ENCODE results near the gene CEMIP.

Gene CEMIP

DNA sequence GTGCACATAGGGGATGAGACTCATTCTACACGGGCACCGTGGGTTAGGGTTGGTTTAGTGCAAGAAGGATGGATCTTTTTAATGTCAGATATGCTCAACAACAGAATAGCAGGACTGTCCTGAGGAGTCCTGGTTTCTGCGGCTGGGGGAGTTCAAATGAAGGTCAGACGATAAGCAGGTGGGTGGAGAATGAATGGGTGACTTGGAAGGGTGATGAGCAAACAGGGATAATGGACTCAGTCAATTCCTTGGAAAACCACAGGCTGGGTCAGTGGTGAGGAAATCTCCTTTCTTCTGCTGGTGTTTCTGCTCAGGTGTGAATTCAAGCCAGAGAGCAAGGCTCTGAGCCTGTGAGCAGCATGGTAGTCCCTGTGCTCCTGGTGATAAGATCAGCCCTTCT lies 150.5 kb downstream of the CEMIP start:
- no peak for DNase-seq (ENCODE audit: low read depth)

DNA sequence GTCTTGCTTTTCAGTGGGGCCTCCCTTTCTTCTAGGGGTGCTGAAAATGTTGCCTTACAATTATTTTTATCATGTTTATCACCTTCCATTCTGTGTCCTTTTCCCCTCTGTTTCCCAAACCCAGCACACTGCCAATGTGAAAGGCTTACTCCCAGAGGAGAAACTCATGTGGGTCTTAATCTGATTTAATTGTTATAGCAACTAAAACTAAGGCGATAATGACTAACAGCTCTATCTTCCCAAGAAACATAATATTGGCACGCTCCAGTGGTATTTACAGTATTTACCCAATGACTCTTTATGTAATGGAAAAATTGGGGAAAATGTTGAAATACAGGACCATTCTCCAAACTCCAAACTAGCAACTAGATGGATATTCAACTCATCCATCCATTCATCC lies 152.0 kb downstream of the CEMIP start:
- DNase-seq (ENCODE audit: low read depth): no peak

DNA sequence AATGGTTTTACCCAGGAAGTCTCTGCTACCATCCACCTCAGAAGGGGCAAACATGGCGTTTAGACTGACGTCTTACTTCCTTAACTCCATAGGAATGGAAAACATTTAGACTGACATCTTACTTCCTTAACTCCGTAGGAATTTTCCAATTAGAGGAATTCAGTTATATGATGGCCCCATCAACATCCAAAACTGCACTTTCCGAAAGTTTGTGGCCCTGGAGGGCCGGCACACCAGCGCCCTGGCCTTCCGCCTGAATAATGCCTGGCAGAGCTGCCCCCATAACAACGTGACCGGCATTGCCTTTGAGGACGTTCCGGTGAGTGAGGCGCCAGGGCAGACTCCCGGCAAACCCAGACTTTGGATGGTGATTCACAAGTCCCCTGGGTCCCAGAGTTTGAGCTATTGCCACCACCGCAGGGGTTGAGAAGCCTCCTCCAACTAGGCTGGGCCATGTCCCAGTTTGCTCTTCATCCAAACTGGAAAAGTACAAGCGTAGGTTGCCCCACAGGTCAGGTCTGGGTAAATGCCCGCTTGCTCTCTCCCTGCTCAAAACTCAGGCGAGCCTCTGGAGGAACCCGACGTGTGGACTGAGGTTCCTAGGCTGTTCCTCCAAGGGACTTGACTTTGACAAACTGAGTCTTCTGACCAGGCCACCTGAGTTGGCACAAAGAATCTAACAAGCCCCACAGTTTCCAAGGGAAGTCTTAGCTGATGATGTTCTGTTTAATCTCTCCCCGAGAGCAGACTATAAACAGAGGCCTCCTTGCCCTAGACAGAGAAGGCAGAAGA lies 152.7 kb downstream of the CEMIP start:
- DNase-seq (ENCODE audit: low read depth): no peak

DNA sequence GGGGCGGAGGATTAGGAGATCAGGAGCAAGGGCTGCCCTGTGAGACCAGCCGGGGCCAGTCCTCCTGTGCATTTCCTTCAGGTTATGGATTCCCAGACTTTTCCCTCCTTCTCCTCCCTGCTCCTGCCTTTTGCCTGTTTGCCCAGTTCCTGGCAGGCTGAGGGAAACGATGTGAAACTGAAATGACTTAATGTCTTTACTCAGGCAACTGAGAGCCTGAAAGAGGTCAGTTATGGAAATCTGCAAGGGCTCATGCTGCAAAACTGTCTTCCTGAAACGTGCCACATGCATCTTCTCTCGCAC lies 153.3 kb downstream of the CEMIP start:
- no peak for DNase-seq (ENCODE audit: low read depth)

DNA sequence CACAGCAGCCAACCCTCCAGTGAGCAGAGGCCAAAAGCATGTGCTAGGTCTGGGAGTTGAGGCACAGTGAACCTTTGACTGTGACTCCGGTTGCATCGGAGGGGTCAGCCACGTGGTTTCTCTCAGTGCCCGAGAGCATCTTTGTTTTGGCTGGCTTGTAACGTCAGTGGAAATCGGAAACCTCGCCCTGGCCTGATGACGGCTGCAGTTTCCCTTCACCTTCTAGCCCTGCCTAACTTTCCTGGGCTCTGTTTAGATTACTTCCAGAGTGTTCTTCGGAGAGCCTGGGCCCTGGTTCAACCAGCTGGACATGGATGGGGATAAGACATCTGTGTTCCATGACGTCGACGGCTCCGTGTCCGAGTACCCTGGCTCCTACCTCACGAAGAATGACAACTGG lies 153.8 kb downstream of the CEMIP start:
- DNase-seq (ENCODE audit: low read depth): no peak

DNA sequence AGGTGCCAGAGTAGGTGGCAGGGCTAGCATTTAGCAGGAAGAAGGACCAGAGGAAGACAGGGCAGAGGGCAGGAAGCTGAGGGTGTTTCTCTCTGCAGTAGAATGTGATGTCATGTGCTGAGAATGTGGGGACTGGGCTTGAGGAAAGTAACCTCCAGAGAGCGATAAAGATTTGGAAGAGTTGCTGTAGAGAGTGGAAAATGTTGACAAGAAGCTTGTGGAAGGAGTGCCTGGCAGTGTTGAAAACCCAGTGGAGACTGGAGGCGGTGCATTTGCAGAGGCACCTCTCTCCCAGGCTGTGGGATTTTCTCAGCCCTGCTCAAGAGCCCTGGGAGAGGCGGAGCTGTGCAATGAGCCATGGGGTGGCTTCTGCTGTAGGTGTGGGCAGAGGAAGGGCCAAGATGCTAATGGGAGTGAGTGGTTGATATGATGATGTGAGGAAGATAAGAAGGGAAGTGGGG lies 155.6 kb downstream of the CEMIP start:
- DNase-seq (ENCODE audit: low read depth): no peak

DNA sequence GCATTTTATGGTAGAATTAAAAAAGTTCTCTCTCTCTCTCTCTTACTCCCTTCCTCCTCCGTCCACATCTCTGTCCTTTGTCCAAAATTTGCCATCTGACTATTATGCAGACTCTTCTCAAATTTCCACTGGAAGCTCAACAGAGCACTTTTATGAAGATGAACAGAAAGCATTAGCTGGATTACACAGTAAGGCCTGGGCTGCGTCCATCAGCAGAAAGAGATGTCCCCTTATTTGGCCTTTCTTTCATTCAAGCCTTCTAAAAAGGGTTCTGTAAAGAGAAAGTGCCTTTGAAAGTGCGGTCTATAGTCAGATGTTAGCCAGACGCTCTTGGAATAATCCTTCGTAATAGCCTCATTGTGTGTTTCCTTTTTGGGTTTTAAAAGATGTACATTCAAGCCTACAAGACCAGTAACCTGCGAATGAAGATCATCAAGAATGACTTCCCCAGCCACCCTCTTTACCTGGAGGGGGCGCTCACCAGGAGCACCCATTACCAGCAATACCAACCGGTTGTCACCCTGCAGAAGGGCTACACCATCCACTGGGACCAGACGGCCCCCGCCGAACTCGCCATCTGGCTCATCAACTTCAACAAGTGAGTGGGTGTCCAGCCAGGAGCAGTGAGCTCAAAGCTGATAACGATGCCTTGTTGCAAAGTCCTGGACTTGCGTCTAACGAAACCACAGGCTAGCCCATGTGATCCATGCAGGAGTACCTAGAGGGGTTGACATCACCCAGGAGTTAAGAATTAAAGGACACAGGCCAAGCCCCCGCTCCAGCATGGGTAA lies 157.3 kb downstream of the CEMIP start:
- DNase-seq (ENCODE audit: low read depth): no peak

DNA sequence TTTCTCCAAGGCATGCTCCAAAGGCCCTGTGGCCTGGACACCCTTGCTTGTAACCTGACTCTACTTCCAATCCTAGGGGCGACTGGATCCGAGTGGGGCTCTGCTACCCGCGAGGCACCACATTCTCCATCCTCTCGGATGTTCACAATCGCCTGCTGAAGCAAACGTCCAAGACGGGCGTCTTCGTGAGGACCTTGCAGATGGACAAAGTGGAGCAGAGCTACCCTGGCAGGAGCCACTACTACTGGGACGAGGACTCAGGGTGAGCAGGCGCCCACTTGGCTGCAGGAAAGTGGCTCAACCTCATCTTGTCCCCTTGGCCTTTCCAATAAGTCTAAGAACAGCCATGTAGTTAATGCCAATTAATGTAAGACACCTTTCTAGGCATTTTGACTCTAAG lies 158.5 kb downstream of the CEMIP start:
- DNase-seq (ENCODE audit: low read depth): no peak

DNA sequence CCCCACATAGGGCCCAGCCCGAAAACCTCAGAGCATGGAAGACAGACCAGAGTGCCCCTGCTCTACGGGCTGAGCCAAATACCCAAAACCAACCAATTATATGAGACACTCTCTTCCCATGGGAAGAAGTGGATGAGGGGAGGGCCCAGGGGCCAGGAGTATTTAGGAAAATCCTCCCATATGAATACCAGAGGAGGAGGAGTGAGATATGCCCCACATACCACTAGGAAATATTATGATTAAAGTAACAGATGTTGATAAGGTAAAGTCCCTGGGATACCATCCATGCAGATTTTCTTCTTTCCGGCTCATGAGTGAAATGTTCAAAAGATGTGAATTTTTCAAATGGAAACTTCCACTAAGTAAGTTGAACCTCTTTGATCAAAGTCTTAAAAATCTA lies 160.0 kb downstream of the CEMIP start:
- no peak for DNase-seq (ENCODE audit: low read depth)

DNA sequence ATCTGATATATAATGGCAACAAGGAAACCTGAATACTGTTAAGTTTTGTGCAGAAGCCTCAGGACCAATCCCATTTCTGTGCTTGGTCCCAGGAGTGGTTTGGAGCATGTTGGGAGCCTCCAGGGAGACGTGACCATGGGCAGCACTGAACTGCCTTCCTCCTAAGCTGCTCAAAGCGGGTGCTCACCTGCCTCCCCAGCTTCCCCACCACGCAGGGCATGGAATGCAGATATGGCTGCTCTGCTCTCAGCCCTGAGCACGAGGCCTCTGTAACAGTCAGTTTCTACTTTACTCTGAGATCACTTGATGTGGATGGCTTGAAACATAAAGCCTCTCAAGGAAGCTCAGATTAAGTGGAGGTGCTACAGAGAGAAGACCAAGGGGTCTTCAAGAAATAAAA lies 161.2 kb downstream of the CEMIP start:
- no peak for DNase-seq (ENCODE audit: low read depth)

DNA sequence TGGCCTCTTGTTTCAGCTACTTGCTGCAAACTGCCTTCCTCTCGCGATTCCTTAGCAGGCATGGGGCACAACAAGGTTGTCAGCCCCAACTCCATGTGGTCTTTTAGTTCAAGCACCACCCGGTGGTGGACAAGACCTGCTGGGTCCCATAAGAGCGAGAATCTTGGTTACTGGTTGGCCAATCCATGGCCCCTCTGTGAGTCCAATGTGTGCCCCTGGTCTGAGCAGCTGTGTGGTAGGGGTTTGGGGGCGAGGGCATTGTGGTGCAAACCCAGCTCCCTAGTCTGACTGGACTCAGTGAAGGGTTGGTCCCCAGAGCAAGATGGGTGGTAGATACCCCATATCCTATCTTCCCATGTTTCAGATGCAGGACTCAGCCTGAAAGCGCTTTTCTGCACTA lies 161.7 kb downstream of the CEMIP start:
- DNase-seq (ENCODE audit: low read depth): no peak

DNA sequence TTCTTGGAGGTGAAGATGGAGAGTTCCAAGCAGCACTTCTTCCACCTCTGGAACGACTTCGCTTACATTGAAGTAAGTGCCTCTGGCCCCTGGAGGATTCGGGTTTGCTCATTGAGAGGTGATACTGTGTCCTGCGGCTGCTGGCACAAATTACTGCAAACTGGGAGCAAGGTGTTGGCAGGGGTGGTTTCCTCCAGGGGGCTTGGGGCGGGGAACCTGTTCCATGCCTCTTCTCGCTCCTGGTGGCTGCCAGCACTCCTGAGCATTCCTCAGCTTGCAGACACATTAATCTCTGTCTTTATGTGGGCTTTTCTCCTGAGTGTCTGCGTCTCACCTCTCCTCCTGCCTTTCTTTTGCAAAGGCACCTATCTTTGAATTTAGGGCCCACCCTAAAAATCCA lies 163.1 kb downstream of the CEMIP start:
- DNase-seq (ENCODE audit: low read depth): no peak

DNA sequence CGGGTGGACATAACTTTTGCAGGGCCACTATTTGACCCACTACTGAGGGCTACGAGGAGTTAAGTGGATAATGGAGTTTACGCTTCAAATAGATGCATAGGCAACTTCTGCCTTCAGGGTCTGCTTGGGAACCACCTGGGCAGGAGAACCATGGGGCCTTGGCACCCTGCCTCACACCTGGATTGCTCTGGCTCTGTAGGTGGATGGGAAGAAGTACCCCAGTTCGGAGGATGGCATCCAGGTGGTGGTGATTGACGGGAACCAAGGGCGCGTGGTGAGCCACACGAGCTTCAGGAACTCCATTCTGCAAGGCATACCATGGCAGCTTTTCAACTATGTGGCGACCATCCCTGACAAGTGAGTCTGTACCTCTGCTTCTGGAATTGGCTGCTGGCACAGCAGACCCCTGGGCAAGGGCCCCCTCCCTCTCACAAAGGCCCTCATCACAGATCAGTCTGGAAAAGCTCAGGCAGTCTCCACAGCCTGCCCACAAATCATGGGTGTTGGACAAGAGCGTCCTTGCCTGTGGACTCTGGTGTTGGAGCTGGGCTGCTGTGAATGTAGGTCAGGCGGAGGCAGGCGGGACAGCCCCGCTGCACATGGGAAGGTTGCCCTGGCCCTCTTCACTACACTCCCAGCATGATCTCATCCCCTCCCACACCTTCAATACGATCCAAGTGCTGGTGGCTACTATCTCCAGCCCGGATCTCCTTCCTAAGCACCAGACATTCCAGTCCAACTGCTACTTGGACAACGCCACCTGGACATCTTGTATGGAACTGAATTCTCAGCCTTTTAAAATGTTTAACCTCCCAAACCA lies 163.8 kb downstream of the CEMIP start:
- DNase-seq (ENCODE audit: low read depth): no peak

DNA sequence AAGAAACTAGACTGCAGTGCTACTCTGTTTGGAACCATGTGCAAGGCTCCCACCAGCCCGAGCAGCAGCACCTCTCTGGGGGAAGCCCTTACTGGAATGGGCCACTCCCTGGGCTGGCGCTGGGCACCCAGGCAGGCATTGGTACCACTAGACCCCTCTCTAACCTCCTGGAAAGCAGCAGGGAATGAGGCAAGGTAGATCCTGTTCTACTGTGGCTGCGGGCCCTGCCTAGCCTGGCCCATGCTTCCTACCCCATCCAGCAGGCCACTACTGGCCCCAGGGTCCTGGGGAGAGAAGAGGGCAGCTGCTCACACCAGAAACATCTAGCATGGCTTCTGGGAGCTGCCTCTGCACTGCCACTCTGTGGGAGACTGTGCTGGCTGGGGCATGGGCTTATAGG lies 165.6 kb downstream of the CEMIP start:
- no peak for DNase-seq (ENCODE audit: low read depth)

DNA sequence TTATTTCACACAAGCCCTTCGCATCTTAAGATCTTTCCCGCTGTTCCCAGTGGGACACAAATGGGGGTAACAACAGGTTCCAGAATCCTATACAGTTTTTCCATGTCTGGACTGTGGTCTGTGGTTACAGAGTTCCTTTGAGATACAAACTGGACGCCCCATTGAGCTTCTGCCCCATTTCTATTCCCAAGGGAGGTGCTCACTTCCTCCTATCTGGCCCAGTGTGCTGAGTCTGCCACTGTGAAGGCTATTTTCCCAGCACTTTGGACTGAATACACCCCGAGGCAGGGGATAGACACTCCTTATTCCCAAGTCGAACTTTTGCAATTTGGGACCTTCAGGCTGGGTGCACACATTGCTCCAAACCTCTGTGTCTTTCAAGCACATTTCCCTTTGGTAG lies 166.4 kb downstream of the CEMIP start:
- no peak for DNase-seq (ENCODE audit: low read depth)

DNA sequence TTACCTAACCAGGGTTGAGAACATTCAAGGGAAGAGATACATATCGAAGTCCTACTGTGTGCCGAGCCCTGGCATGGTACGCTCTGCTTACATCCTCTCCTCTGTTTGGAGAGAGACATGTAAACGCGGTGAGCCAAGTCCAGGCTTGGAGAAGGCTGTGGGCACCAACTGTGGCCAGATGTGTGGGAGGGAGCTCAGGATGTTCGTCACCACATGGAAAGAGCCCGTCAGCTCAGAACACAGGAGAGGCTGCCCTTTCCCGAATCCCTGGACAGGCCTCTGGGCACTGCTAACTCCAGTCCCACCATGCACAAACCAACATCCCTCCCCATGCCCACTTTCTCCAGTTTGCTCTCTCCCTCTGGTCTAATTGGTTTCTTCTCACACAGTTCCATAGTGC lies 167.4 kb downstream of the CEMIP start:
- no peak for DNase-seq (ENCODE audit: low read depth)

DNA sequence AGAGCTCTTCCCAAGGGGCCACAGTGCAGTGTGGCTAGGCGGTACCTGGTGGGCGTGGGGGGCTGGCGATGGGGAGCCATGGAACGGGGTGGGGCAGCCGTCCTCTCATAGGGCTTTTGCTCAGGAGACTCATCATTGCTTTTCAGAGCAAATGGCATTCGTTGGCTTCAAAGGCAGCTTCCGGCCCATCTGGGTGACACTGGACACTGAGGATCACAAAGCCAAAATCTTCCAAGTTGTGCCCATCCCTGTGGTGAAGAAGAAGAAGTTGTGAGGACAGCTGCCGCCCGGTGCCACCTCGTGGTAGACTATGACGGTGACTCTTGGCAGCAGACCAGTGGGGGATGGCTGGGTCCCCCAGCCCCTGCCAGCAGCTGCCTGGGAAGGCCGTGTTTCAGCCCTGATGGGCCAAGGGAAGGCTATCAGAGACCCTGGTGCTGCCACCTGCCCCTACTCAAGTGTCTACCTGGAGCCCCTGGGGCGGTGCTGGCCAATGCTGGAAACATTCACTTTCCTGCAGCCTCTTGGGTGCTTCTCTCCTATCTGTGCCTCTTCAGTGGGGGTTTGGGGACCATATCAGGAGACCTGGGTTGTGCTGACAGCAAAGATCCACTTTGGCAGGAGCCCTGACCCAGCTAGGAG lies 169.6 kb downstream of the CEMIP start:
- DNase-seq (ENCODE audit: low read depth): no peak

DNA sequence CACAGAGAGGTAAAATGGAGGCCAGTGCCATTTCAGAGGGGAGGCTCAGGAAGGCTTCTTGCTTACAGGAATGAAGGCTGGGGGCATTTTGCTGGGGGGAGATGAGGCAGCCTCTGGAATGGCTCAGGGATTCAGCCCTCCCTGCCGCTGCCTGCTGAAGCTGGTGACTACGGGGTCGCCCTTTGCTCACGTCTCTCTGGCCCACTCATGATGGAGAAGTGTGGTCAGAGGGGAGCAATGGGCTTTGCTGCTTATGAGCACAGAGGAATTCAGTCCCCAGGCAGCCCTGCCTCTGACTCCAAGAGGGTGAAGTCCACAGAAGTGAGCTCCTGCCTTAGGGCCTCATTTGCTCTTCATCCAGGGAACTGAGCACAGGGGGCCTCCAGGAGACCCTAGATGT lies 170.6 kb downstream of the CEMIP start:
- DNase-seq (ENCODE audit: low read depth): no peak

DNA sequence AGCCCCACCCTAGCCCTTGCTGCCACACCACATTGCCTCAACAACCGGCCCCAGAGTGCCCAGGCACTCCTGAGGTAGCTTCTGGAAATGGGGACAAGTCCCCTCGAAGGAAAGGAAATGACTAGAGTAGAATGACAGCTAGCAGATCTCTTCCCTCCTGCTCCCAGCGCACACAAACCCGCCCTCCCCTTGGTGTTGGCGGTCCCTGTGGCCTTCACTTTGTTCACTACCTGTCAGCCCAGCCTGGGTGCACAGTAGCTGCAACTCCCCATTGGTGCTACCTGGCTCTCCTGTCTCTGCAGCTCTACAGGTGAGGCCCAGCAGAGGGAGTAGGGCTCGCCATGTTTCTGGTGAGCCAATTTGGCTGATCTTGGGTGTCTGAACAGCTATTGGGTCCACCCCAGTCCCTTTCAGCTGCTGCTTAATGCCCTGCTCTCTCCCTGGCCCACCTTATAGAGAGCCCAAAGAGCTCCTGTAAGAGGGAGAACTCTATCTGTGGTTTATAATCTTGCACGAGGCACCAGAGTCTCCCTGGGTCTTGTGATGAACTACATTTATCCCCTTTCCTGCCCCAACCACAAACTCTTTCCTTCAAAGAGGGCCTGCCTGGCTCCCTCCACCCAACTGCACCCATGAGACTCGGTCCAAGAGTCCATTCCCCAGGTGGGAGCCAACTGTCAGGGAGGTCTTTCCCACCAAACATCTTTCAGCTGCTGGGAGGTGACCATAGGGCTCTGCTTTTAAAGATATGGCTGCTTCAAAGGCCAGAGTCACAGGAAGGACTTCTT lies 171.3 kb downstream of the CEMIP start:
- no peak for DNase-seq (ENCODE audit: low read depth)

DNA sequence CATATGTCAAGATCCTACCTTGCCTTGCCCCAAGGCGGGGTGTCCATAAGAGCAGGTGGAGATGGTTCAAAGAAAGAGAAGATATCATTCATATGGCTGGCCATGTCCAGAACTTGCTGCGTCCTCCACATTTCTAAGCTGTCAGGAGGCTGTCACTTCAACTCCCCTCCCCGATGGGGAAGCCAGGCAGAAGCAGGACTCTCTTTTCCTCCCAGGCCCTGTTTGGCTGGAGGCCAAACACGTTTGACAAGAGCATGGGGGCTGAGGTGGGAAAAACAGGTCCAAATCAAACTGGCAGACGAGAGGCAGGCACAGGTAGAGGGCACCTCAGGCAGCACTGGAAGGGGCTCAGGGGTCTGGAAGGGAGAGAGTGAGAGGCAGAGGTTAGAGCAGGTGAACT lies 172.8 kb downstream of the CEMIP start:
- no peak for DNase-seq (ENCODE audit: low read depth)
